Psoas muscle (tissue), 8 donors: Measurements from ENCODE around the gene HOXC11. TPM values are rescaled to one million over a fixed set of nuclear protein-coding genes. Genes with fewer than 3 reads are reported as not detected.

Experiments
- ATAC-seq, 4 donors: fragments of 200-7000 bp; cut with Tn5 transposase; one replicate each; pipeline ENCODE4 v1.9.1; 2020; ENCODE audit warnings: moderate library complexity in 3 of 4, mild to moderate bottlenecking in 2 of 4
- DNase-seq, 2 donors: peaks; one replicate each; pipeline ENCODE4 v3.0.0-alpha.2; 2020
- H3K27ac ChIP-seq: fragments of 200-600 bp; one replicate; pipeline ENCODE4 v1.8.0; 2022
- H3K27me3 ChIP-seq, 3 donors: fragments of 200-600 bp in 1 of 3; one replicate each; pipeline versions ENCODE4 v1.6.1 to v1.8.0; 2013 to 2022; ENCODE audit warnings: low read length in 2 of 3, mild to moderate bottlenecking in 2 of 3, moderate library complexity in 1 of 3; ENCODE audit not compliant: insufficient read depth in 3 of 3
- H3K36me3 ChIP-seq, 2 donors: fragments of 200-600 bp in 1 of 2; one replicate each; pipeline versions ENCODE4 v1.6.1 to v1.8.0; 2013 to 2022; ENCODE audit warnings: low read depth in 1 of 2, mild to moderate bottlenecking in 1 of 2, moderate library complexity in 1 of 2; ENCODE audit not compliant: insufficient read depth in 1 of 2
- H3K4me1 ChIP-seq: fragments of 200-600 bp; one replicate; pipeline ENCODE4 v1.8.0; 2022
- H3K4me3 ChIP-seq: fragments of 200-600 bp; one replicate; pipeline ENCODE4 v1.8.0; 2022; ENCODE audit warnings: mild to moderate bottlenecking
- H3K9me3 ChIP-seq: fragments of 200-600 bp; one replicate; pipeline ENCODE4 v1.8.0; 2022
- CTCF ChIP-seq: fragments of 200-600 bp; IDR thresholded peaks from one replicate; pipeline ENCODE4 v1.8.0; 2022; ENCODE audit warnings: antibody characterized with exemption
- WGBS, 3 donors: extraction: QIAGEN DNeasy Blood & Tissue Kit; methylation state at CpG; one replicate each; pipeline versions ENCODE4 v1.1.6 to v1.1.7; 2013; 5-methylcytosine and 5-hydroxymethylcytosine counted together
- intact Hi-C, 2 donors: fragments of 100-400 bp; cut with DNase I; formaldehyde crosslinking; loops; one replicate each; pipeline versions ENCODE4 v1.11.0 to v1.14.2; 2022
- polyA plus RNA-seq, 3 donors: library from polyadenylated mRNA; stranded (reverse); fragments of 200-250 nt; gene quantifications; one replicate each; pipeline ENCODE4 v1.2.3, GENCODE V29; 2013
- total RNA-seq, 4 donors: library from RNA; stranded (reverse); fragmentation: NEBNext Ultra II Directional in 2 of 4; extraction: Animal tissue kit (Norgen Biotek cat#: 25700) in 2 of 4; gene quantifications; one replicate each; pipeline versions ENCODE4 v1.2.1 to v1.2.4, GENCODE V29; 2021 to 2023
- donor health status: healthy with polysubstance abuse.
- donor health status: DM: no; HTN: no; CAD: no; lungs with moderate emphysema.
- donor health status: Bipolar disorder and iron deficiency.
- donor health status: healthy.
- donor health status: DM: yes; HTN: yes; CAD: no.
- donor health status: DM: no; HTN: no; CAD: no.
- donor health status: DM: no; HTN: no; CAD: no.
- donor health status: DM: yes; HTN: yes; CAD: no.

The HOXC11 gene
- total and polyA plus RNA-seq, 7 donors = 0.34 to 2.2 (median 0.82) TPM; not detected in 2

GRCh38 chr12:54011665-54012532 lies 39.0 kb downstream of the HOXC11 start:
- peak overlapping the region; percentile 99 for H3K27ac ChIP-seq
- H3K27me3 ChIP-seq = peaks cover 0 to 9% (median 1%) of the 10 kb centered on the region in 3 donors
- no peaks in the 10 kb centered on the region for H3K9me3 ChIP-seq
- TF ChIP-seq CTCF = no peak
- H3K4me3 ChIP-seq = no peak overlapping the region
- no peaks in the 10 kb centered on the region for H3K36me3 ChIP-seq
- H3K4me1 ChIP-seq = peaks cover 35% of the 10 kb centered on the region
- ATAC-seq (no peak), DNase-seq (peak in 1 of 2 donors; percentile 23)
- intact Hi-C loops = no loop called here
- 73 to 82% (median 77%) methylated on average over 14 of the region's 14 CpGs for WGBS, 3 donors

- Histone ChIP-seq H3K4me1 (peaks cover 29% of the 10 kb centered on the region), H3K9me3 (no peaks in the 10 kb centered on the region), H3K27ac (peak overlapping the region; percentile 99), H3K4me3 (no peak overlapping the region), H3K27me3 (peaks cover 0 to 9% (median 1%) of the 10 kb centered on the region in 3 donors), H3K36me3 (no peaks in the 10 kb centered on the region)
- 65 to 71% (median 69%) methylated on average over 6 of the region's 6 CpGs for WGBS, 3 donors
- DNase-seq (peak in 1 of 2 donors; percentile 38), ATAC-seq (no peak)
- intact Hi-C loops = no loop called here
- no peak for TF ChIP-seq CTCF
Measured at GRCh38 chr12:54012631-54013409, 39.9 kb downstream of the HOXC11 start.

DNA sequence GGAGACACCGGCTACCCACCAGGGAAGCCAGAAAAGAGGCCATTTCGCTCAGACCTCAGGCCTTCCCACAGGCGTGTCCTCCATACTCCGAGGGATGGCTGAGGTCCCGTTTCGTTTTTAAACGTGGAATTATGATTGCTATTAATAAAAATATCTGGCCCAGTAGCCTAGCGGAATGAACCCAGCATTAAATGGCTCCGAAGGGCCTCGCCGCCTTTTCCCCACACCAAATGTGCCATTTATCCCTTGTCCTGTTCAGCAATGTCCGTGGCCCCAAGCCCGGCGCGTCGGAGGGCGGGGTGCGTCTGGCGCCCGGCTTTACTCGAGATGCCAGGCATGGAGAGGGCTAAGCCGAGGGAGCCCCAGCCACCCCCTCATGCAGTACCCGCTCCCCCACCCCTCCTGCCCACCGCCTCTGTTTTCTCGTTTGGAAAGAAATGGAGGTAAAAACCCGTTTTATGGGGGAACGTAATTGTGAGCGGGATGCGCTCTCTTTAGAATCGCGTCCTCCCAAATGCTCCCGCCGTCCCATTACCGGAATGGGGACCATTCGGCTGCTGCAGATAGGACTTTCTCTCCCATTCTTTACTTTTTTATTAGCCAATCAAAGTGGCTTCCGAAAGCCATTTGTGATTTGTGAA lies 41.6 kb downstream of the HOXC11 start:
- H3K4me1 ChIP-seq = peaks cover 29% of the 10 kb centered on the region
- 18 to 36% (median 29%) methylated on average over 35 to 36 of the region's 36 CpGs for WGBS, 3 donors
- no peaks in the 10 kb centered on the region for H3K36me3 ChIP-seq
- DNase-seq = peak in 1 of 2 donors; percentile 70
- no peak for ATAC-seq
- TF ChIP-seq CTCF = no peak
- H3K9me3 ChIP-seq = no peaks in the 10 kb centered on the region
- H3K27ac ChIP-seq = peak overlapping the region; percentile 99
- intact Hi-C loops = no loop called here
- H3K4me3 ChIP-seq = peak overlapping the region; percentile 64
- H3K27me3 ChIP-seq = peaks cover 0 to 9% (median 1%) of the 10 kb centered on the region in 3 donors

DNA sequence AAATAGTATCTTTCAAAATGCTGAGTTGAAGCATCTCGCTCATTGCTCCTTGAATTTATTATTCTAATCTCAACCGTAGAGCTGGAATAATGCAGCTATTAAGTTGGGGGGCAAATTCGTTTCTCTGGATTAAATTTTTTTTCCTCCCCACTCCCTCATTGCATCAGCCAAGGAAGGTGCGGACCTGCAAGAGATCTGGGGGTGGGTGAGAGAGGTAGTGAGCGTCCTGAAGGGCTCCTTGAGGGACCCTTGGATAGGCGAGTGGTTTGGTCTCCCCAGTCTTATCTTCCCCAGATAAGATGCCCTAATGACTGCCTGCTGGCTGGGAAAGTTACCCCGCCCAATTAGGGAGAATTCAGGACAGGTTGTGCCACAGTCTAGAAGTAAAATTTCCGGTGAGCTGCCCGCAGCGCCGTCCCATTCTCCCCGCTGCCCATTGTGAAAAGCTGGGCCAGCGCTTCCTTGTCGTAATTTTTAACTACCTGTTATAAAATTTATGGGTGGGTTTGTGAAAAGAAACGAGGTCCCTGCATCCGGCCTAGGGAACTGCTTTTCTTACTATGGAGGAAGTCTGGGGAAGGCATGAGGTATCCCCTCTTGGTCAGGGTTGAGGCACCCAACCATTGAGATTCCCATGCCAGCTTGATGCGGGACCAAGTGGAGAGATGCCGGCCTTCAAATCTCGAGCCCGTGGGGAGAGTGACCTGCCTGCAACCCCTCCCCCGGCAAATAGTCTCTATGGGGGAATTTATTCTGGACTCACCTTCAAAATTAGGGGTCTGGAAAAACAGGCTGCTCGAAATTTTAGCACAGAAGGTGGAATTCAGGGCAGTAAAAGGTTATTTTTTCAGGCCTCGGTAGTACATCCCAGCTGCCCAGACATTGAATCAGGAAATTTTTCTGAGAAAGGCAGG lies 42.3 kb downstream of the HOXC11 start:
- Histone ChIP-seq H3K27ac (peak overlapping the region; percentile 99), H3K27me3 (peaks cover 0 to 9% (median 1%) of the 10 kb centered on the region in 3 donors), H3K9me3 (no peaks in the 10 kb centered on the region), H3K36me3 (no peaks in the 10 kb centered on the region), H3K4me3 (peak overlapping the region; percentile 64), H3K4me1 (peaks cover 29% of the 10 kb centered on the region)
- intact Hi-C loops = no loop called here
- ATAC-seq = no peak
- no peak for TF ChIP-seq CTCF
- 66 to 74% (median 68%) methylated on average over 23 of the region's 23 CpGs for WGBS, 3 donors
- peak in 1 of 2 donors; percentile 10 for DNase-seq
